DOHH2 (cell line): ENCODE results near the gene DTX3L.
"Not testable (repeated sequence)": the region's sequence is repeated elsewhere in the genome, so short reads cannot be mapped to it uniquely, and the experiment has no call there.

Source experiments
- H3F3A ChIP-seq: fragments of 200-600 bp; sonication (generic), shearing (Covaris generic); 2 replicates; pipeline ENCODE4 v1.6.0; 2016; ENCODE audit warnings: antibody characterized with exemption, mild to moderate bottlenecking; ENCODE audit not compliant: control insufficient read depth, insufficient read depth
- H3K27ac ChIP-seq: fragments of 200-600 bp; sonication (generic); 2 replicates; pipeline ENCODE4 v1.5.1; 2014; ENCODE audit warnings: low read depth, mild to moderate bottlenecking, low read length, moderate library complexity
- H3K27me3 ChIP-seq: fragments of 200-600 bp; sonication (generic); 2 replicates; pipeline ENCODE4 v1.6.1; 2014; ENCODE audit warnings: mild to moderate bottlenecking, low read length, mixed read lengths; ENCODE audit not compliant: control insufficient read depth
- H3K36me3 ChIP-seq: fragments of 200-600 bp; sonication (generic); 2 replicates; pipeline ENCODE4 v1.6.1; 2014; ENCODE audit warnings: mild to moderate bottlenecking, low read length, moderate library complexity, mixed read lengths; ENCODE audit not compliant: control insufficient read depth
- H3K4me1 ChIP-seq: fragments of 200-600 bp; sonication (generic); 2 replicates; pipeline ENCODE4 v1.6.1; 2014; ENCODE audit warnings: mild to moderate bottlenecking, low read length, mixed read lengths; ENCODE audit not compliant: control insufficient read depth
- H3K4me2 ChIP-seq: fragments of 200-600 bp; sonication (generic); 2 replicates; pipeline ENCODE4 v1.6.0; 2014; ENCODE audit warnings: mild to moderate bottlenecking, low read length, moderate library complexity
- H3K4me3 ChIP-seq: fragments of 200-600 bp; sonication (generic); 2 replicates; pipeline ENCODE4 v1.5.1; 2014; ENCODE audit warnings: mild to moderate bottlenecking, low read length, mixed read lengths
- H3K79me2 ChIP-seq: fragments of 200-600 bp; sonication (generic); 2 replicates; pipeline ENCODE4 v1.6.1; 2014; ENCODE audit warnings: mild to moderate bottlenecking, low read length, mixed read lengths; ENCODE audit not compliant: control insufficient read depth
- H3K9me2 ChIP-seq: fragments of 200-600 bp; sonication (generic); replicated peaks from 2 replicates; pipeline ENCODE4 v1.6.1; 2014; ENCODE audit warnings: mild to moderate bottlenecking, low read length, mixed read lengths; ENCODE audit not compliant: control insufficient read depth
- H3K9me3 ChIP-seq: fragments of 200-600 bp; sonication (generic); 2 replicates; pipeline ENCODE4 v1.6.1; 2014; ENCODE audit warnings: antibody characterized with exemption, low read length, mixed read lengths; ENCODE audit not compliant: control insufficient read depth, insufficient read depth
- H4K20me1 ChIP-seq: fragments of 200-600 bp; sonication (generic); 2 replicates; pipeline ENCODE4 v1.6.0; 2014; ENCODE audit warnings: low read depth, mild to moderate bottlenecking, antibody characterized with exemption, low read length, moderate library complexity; ENCODE audit not compliant: control insufficient read depth, insufficient read depth
- EZH2phosphoT487 ChIP-seq: fragments of 200-600 bp; sonication (generic); IDR thresholded peaks from 2 replicates; pipeline ENCODE4 v1.6.1; 2017; ENCODE audit warnings: borderline replicate concordance, mild to moderate bottlenecking, antibody characterized with exemption, low read length, moderate library complexity, mixed read lengths
- TF ChIP-seq, protein P1 (sequence below): fragments of 200-600 bp; sonication (generic); IDR thresholded peaks from one replicate; pipeline ENCODE4 v1.5.1; 2014; ENCODE audit warnings: antibody characterized with exemption, mild to moderate bottlenecking, low read depth, low read length; ENCODE audit not compliant: poor library complexity, severe bottlenecking

Gene DTX3L

DNA sequence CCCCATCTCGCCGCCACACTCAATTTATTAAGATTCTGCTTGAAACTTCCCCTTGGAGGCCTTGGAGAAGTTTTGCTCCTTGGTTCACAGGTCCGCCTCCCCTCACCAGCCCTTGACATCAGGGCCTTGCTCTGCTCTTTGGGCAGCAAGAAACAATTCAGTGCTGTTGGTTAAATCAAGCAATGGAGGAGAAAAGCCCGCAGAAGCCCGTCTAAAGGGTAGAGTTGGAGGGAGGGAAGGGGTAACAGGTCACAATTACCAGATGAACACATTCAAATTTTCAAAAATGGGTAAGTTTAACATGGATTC lies 467 bp upstream of the DTX3L start:
- no peaks in the 10 kb centered on the region for H3K9me3 ChIP-seq
- peaks cover 6% of the 10 kb centered on the region; the same call in 1 of the 2 replicates for H3F3A ChIP-seq
- peak overlapping the region; percentile 77 for H3K4me3 ChIP-seq
- peaks cover 21% of the 10 kb centered on the region for H3K4me1 ChIP-seq
- no peak for TF ChIP-seq EZH2phosphoT487
- TF ChIP-seq, protein P1, sequence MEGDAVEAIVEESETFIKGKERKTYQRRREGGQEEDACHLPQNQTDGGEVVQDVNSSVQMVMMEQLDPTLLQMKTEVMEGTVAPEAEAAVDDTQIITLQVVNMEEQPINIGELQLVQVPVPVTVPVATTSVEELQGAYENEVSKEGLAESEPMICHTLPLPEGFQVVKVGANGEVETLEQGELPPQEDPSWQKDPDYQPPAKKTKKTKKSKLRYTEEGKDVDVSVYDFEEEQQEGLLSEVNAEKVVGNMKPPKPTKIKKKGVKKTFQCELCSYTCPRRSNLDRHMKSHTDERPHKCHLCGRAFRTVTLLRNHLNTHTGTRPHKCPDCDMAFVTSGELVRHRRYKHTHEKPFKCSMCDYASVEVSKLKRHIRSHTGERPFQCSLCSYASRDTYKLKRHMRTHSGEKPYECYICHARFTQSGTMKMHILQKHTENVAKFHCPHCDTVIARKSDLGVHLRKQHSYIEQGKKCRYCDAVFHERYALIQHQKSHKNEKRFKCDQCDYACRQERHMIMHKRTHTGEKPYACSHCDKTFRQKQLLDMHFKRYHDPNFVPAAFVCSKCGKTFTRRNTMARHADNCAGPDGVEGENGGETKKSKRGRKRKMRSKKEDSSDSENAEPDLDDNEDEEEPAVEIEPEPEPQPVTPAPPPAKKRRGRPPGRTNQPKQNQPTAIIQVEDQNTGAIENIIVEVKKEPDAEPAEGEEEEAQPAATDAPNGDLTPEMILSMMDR = no peak
- H3K27ac ChIP-seq = no peak overlapping the region
- H4K20me1 ChIP-seq = no peaks in the 10 kb centered on the region
- no peaks in the 10 kb centered on the region for H3K36me3 ChIP-seq
- no peaks in the 10 kb centered on the region for H3K9me2 ChIP-seq
- H3K79me2 ChIP-seq = no peaks in the 10 kb centered on the region
- peak overlapping the region; percentile 92 for H3K4me2 ChIP-seq
- no peaks in the 10 kb centered on the region for H3K27me3 ChIP-seq

DNA sequence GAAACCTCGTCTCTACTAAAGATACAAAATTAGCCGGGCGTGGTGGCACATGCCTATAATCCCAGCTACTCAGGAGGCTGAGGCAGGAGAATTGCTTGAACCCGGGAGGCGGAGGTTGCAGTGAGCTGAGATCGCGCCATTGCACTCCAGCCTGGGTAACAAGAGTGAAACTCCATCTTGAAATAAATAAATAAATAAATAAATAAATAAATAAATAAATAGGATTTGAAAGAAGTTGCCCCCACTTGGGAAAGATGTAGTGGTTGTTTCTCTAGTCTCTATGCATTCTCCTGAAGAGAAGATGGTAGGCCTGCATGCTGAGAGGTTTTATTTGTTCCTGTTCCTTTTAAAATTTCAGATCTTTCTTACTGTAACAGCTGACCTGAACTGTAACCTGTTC lies 4.0 kb downstream of the DTX3L start:
- not testable (repeated sequence) for H3K27ac ChIP-seq, H3K36me3 ChIP-seq, H3K4me2 ChIP-seq

DNA sequence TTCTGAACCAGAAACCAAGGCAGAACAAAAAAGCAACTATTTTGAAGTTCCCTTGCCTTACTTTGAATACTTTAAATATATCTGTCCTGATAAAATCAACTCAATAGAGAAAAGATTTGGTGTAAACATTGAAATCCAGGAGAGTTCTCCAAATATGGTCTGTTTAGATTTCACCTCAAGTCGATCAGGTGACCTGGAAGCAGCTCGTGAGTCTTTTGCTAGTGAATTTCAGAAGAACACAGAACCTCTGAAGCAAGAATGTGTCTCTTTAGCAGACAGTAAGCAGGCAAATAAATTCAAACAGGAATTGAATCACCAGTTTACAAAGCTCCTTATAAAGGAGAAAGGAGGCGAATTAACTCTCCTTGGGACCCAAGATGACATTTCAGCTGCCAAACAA lies 4.6 kb downstream of the DTX3L start:
- no peaks in the 10 kb centered on the region for H3K79me2 ChIP-seq

More for the DNA sequence above, 4.0 kb downstream of the DTX3L start:
- not testable (repeated sequence) for H3K9me3 ChIP-seq, H3K4me3 ChIP-seq, H3K79me2 ChIP-seq, H3K9me2 ChIP-seq, H4K20me1 ChIP-seq, H3K27me3 ChIP-seq, H3F3A ChIP-seq
- H3K4me1 ChIP-seq = peaks cover 28% of the 10 kb centered on the region

DNA sequence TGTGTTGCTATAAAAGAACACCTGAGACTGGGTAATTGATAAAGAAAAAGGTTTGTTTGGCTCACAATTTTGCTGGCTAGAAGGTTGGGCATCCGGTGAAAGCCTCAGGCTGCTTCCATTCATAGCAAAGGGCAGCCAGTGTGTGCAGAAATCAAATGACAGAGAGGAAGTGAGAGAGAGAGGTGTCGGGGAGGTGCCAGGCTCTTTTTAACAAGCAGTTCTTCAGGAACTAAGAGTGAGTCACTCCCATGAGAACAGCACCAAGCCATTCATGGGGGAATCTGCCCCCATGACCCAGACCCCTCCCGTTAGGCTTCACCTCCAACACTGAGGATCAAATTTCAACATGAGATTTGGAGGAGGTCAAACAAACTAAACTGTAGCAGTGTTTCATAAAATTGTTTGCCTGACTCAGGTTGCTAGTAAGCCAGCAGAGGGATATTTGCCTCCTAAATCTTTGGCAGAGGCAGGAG lies 8.8 kb downstream of the DTX3L start:
- Histone ChIP-seq H3K4me2 (peak overlapping the region; percentile 30), H3K79me2 (no peaks in the 10 kb centered on the region), H3K9me3 (no peaks in the 10 kb centered on the region), H3K27me3 (peaks cover 5% of the 10 kb centered on the region; the same call in 1 of the 2 replicates), H3K27ac (no peak overlapping the region), H3F3A (peaks cover 8% of the 10 kb centered on the region; the same call in 1 of the 2 replicates), H3K4me1 (peaks cover 44% of the 10 kb centered on the region), H3K9me2 (no peaks in the 10 kb centered on the region), H3K4me3 (no peak overlapping the region), H3K36me3 (no peaks in the 10 kb centered on the region), H4K20me1 (no peaks in the 10 kb centered on the region)
- TF ChIP-seq, protein P1 = no peak
- no peak for TF ChIP-seq EZH2phosphoT487

More for the DNA sequence above, 4.6 kb downstream of the DTX3L start:
- Histone ChIP-seq H3K9me3 (no peaks in the 10 kb centered on the region), H3K4me2 (no peak overlapping the region), H3K9me2 (no peaks in the 10 kb centered on the region), H3K36me3 (no peaks in the 10 kb centered on the region), H4K20me1 (no peaks in the 10 kb centered on the region), H3K4me3 (no peak overlapping the region), H3F3A (0 out of 2 replicates have a peak, but pooled peaks cover 3% of the 10 kb centered on the region), H3K4me1 (peaks cover 28% of the 10 kb centered on the region), H3K27me3 (no peaks in the 10 kb centered on the region), H3K27ac (no peak overlapping the region)
- TF ChIP-seq EZH2phosphoT487 = no peak
- TF ChIP-seq, protein P1 = no peak
